HG02973 (cell line): ENCODE measurements around the gene CARD14.
"Not testable (repeated sequence)": the region's sequence is repeated elsewhere in the genome, so short reads cannot be mapped to it uniquely, and the experiment has no call there.

Experiments used
- ATAC-seq: cut with Tn5 transposase; IDR thresholded peaks from one replicate; pipeline ENCODE4 v1.9.1; 2021; ENCODE audit warnings: moderate library complexity; ENCODE audit not compliant: unreplicated experiment

Gene CARD14

GRCh38 chr17:80247561-80247960 lies 77.7 kb downstream of the CARD14 start:
- no peak for ATAC-seq

DNA sequence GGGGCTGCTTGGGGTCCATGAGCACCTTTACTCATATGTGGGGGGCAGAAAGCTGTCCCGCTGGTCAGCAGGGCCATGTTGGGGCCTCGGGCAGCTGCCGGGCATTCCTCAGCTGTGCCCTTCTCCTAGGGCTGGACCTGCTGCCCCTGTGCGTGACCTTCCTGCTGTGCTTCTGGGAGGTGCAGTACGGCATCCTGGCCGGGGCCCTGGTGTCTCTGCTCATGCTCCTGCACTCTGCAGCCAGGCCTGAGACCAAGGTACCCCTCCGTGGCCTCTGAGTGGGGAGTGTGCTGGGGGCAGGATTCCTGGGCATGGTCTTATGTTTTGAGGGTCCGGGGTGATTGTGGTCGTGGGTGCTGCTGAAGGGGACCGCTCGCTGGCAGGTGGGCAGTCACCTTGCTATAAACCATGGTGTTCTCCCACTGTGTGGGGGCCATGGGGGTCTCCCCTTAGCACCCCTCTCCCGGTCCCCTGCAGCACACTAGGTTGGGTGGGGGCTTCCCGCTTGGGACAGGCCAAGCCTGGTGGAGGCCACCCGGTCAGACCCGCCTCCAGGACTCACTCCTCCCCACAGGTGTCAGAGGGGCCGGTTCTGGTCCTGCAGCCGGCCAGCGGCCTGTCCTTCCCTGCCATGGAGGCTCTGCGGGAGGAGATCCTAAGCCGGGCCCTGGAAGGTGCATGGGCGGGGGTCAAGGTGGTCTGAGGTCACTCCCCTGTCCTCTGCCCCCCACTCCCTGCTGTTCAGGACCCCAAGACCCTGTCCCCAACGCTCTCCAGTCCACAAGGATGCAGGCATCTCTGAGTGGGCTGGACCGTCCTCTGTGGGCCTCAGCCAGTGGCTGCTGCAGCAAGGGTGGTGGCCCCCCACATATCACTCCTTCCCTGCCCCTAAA lies 78.4 kb downstream of the CARD14 start:
- ATAC-seq, result no peak

GRCh38 chr17:80248894-80249710 lies 79.3 kb downstream of the CARD14 start:
- no peak for ATAC-seq

DNA sequence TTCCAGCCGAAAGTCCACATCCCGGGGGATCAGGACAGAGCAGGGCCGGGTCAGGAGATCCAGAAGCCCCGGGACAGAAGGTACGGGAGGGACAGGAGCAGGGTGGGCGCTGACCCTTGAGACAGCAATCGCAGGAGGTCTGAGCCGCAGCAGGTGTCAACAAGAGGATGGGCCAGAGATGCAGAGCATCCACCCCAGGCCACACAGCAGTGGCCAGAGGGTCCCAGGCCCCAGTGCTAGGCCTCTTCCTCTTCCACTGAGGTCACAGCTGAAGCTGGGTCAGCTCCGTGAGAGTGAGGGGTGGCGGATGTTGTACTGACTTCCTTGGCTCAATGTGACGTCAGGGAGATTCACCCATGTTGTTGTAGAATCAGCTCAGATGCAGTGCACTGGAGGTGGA lies 82.1 kb downstream of the CARD14 start:
- ATAC-seq, result no peak

DNA sequence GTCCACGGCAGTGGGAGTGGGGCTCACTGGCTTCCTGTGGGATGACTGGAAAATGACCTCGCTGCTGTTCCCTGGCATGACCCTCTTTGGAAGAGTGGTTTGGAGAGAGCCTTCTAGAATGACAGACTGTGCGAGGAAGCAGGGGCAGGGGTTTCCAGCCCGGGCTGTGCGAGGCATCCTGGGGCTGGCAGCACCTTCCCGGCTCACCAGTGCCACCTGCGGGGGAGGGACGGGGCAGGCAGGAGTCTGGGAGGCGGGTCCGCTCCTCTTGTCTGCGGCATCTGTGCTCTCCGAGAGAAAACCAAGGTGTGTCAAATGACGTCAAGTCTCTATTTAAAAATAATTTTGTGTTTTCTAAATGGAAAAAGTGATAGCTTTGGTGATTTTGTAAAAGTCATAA lies 83.0 kb downstream of the CARD14 start:
- ATAC-seq, result no peak

GRCh38 chr17:80253631-80254395 lies 84.0 kb downstream of the CARD14 start:
- ATAC-seq, result no peak

DNA sequence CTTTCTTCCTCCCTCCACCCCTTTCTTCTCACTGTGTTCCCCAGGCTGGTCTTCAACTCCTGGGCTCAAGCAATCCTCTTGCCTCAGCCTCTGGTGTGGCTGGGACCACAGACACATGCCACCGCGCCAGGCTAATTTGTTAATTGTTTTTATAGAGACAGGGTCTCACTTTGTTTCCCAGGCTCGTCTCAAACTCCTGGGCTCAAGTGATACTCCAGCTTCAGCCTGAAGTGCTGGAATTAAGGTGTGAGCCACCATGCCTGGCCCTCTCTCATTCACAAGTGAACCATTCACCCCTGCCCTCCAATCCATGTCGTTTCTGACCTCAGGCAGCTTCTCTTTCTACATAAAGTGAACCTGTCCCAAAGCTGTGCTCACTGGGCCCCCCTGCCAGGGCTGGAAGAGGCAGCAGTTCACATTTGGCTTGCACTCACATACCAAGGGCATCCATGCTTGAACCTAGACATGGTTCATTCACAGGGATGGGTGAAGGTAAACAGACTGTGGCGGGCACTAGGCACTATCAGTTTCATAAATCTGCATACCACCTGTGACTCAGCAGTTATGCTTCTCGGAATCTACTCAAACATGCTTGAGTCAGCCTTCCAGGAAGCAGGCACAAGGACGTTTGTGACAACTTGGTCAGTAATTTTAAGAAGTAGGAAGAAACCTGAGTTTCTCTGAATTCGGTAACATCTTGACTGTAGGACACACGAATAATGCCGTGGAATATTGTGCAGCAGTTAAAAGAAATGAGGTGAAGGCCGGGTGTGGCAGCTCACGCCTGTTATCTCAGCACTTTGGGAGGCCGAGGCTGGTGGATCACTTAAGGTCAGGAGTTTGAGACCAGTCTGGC lies 84.8 kb downstream of the CARD14 start:
- ATAC-seq, result peak; percentile 43

- no peak for ATAC-seq
Measured at GRCh38 chr17:80256034-80256350, 86.2 kb downstream of the CARD14 start.

DNA sequence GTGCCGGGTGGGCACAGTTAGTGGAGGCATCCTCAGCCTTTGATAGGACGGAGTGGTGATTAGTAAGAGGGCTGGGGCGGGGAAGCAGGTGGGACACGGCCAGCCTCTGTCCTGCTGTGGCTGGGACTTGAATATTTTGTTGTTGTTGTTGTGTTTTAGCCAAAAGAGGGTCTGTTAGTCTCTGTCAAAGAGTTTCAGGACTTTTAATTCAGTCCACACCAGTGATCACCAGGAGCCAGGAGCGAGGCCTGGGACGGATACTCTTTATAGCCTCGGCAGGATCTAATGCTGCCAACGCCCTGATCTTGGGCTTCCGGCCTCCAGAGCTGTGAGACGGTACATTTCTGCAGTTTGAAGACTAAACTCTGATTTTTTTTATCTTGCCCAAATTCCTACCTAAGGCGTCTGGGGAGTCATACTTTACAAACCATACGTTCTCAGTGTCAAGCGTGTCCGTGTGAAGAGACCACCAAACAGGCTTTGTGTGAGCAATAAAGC lies 87.9 kb downstream of the CARD14 start:
- ATAC-seq, result no peak

- not testable (repeated sequence) for ATAC-seq
Measured at GRCh38 chr17:80258296-80258695, 88.5 kb downstream of the CARD14 start.
